Mesangial cell (primary cell): ENCODE results near the gene MATR3. TPM values are rescaled to one million over a fixed set of nuclear protein-coding genes. Genes with fewer than 3 reads are reported as not detected.

Source experiments
- total RNA-seq: library from RNA; depleted of rRNA; stranded (reverse); fragments of >200 nt; gene quantifications from 2 replicates; pipeline ENCODE4 v1.2.3, GENCODE V29; 2015

The MATR3 gene
- 178 and 179 TPM in 2 replicates for total RNA-seq

GRCh38 chr5:139293507-139294373 is at the start of gene MATR3:
Gene MATR3 (plus strand): TSS chr5:139293740. CDS start chr5:139307416, 13,676 bp downstream.

GRCh38 chr5:139341689-139342422 is 48.3 kb downstream of the MATR3 start, which contains the start of gene PAIP2:
Gene PAIP2 (plus strand): TSS chr5:139341854. CDS start chr5:139363785, 21,931 bp downstream.

Other genes with a start within 250 kb of the MATR3 start
- 37.3 and 51.0 TPM in 2 replicates for gene SIL1, start 95.4 kb upstream of the MATR3 start, total RNA-seq
- 30.9 and 34.1 TPM in 2 replicates for gene PAIP2, start 48.1 kb downstream of the MATR3 start, total RNA-seq
- gene SLC23A1, start 89.6 kb downstream of the MATR3 start, total RNA-seq: 0.38 TPM in 1 of 2 replicates, not detected in the other
- gene MZB1, start 96.2 kb downstream of the MATR3 start, total RNA-seq: not detected in 2 replicates
- 3.1 and 3.4 TPM in 2 replicates for gene PROB1, start 101.4 kb downstream of the MATR3 start, total RNA-seq
- 3.4 and 3.6 TPM in 2 replicates for gene SPATA24, start 110.3 kb downstream of the MATR3 start, total RNA-seq
- gene DNAJC18, start 145.8 kb downstream of the MATR3 start, total RNA-seq: 8.0 and 10.5 TPM in 2 replicates
- gene ECSCR, start 169.0 kb downstream of the MATR3 start, total RNA-seq: 0.65 TPM in 1 of 2 replicates, not detected in the other
- under 0.01 TPM in 1 of 2 replicates, not detected in the other for gene SMIM33, start 177.3 kb downstream of the MATR3 start, total RNA-seq
- 37.8 and 60.0 TPM in 2 replicates for gene STING1, start 189.0 kb downstream of the MATR3 start, total RNA-seq